Stimulated activated CD4-positive, alpha-beta T cell treated with anti-CD3 and anti-CD28 coated beads, Interleukin-15, amount 100 ng/mL, for 48 hours (primary cell): ENCODE results near the gene TTC32.

Experiments
- DNase-seq, 2 donors: peaks; one replicate each; pipeline ENCODE4 v3.0.0-alpha.2; 2020; ENCODE audit warnings: low read depth in 2 of 2

The TTC32 gene

DNA sequence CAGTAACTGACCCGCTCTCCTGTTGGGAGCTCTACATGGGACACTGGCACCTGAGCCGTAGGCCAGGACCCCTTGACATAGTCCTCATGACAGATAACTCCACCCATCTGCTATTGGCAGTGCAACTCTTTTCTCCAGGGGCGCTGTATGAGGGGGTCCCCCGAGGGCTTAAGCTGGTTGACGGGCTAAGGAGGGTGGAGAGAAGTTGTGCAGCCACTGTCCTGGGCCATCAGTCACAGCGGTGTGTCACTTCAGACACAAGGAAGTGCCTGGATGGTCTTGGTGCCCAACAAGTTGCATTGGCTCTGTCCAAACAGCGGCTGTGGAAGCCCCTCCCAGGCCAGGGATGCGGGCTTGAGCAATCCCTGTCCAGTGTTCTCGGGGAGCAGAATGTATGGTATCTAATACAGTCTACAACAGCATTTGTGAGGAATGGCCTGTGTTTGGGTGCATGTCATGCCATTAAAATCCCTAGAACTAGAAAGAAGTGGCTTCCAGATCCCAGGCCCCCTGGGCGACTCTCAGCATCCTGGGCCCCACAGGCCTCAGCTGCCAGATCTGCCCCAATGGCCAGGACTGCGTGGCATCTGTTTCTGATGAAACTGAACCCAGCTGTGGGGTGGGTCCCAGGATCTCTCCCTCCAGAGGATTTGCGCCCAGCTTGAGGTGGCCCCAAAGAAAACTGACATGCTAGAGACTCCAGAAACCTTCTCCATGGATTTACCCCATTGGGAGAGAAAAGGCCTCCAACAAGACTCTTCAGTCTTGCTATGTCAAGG lies 23.3 kb downstream of the TTC32 start:
- no peak for DNase-seq

DNA sequence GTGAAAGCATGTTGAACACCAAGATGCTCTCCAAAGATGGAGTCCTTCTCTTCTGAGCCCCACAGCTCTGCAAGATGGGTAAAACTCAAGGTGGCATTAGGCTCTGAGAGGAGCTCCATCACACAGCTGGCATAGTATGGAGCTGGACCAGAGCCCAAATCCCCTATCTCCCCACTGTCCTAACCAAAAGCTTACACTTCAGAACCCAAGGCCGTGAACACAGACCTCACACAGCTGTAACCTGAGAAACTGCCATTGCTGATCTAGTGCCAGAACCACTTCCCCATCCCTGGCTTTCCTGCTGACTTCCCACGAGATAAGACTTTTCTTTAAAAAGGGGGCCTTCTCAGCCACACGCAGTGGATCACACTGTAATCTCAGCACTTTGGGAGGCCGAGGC lies 25.0 kb downstream of the TTC32 start:
- no peak for DNase-seq

DNA sequence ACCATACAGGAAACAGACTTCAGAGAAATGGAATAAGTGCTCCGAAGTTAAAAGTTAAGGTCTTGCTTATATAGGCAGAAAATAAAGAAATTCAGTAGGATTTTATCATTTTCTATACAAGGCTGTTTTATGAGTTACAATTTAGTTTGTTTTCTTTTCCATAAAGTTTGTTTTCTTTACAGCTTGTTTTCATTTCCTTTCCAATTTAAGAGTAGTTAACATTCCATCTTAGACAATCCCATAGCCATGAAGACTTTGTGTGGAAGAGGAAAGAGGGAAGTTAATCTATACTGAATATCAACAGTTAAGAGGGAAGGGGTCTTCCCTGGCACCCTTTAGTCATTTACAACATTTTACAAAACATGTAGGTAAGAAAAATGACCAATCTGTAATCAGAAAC lies 26.5 kb downstream of the TTC32 start:
- DNase-seq = no peak

DNA sequence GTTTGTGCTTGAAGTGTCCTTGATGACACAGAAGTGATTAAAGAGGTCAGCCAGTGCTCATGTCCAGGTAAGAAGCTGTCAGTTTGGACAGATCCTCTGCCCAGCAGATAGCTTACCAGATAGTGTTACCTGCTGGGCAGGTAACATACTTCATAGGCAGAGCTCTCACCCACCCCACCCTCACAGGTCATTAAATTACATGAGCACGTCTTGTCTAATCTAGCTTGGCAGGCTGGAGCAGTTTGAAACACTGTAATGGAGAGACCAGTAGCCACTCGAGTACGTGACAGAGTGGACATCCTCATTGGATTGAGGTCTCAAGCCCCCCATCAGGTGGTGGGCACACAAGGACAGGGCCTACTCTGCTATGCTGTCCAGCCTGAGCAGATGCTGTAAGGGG lies 27.1 kb downstream of the TTC32 start:
- DNase-seq = no peak

DNA sequence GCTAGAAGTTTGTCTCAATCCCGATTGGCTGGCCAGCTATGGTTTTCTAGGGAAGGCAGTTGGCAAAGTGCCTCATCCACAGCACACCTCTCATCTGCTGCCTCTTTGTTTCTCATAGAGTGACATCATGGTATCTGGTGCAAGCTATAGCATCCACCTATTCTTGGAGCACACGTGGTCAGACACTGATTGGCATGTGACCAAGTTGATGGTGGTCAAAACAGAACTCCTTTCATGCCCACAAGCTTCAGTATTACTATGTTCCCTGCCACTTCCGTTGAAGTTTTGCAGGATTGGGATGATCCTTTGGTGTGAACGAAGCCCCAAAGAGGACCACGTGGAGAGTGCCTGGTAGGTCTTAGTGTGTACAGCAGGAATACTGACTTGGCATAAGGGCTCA lies 28.8 kb downstream of the TTC32 start:
- no peak for DNase-seq

DNA sequence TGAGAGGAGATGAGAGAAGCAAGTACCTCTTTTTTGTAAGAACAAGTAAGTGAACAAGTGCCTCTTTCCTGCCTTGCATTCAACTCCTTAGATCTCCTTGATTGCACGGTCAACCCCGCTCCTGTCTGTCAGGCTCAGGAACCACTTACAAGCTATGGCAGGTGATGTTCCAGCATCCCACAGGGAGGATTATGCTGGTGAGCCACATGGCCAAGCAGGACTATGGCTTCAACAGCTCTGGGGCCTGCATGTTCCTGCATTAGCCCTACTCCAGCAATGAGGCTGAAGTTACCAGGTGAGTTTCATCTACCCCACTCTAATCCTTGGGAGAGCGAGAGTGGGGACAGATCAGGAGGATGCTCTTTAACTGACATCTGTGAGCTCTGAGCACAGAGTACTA lies 29.5 kb downstream of the TTC32 start:
- no peak for DNase-seq

DNA sequence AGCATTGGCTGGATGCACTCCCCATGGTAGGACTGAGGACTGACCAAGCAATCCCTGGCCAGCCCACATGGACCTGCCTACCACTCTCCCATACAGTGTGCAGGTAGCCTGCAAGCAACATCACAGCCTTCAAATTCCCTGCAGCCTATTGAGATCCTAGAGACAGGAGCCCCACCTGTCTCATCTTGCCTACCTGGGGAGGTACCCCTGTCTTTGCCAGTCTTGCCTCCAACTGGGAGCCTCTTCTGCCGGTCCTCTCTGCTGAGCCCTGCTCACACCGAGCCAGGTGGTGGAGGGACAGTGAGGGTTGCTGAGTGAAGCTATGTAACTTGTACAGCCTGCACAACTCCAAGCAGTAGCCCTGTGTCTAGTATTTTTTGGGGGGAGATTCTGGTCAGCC lies 29.9 kb downstream of the TTC32 start:
- DNase-seq = no peak

DNA sequence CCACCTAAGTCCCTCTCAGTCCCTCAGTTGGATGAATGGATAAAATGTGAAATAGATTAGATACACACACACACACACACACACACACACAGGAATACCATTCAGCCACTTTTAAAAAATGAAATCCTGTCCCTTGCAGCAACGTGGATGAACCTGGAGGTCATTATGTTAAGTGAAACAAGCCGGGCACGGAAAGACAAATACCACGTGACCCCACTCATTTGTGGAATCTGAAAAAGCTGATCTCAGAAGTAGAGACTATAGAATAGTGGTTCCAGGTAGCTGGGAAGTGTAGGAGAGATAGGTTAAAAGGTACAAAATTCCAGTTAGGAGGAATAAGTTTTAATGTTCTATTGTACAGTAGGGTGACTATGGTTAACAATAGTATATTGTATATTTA lies 31.0 kb downstream of the TTC32 start:
- no peak for DNase-seq

DNA sequence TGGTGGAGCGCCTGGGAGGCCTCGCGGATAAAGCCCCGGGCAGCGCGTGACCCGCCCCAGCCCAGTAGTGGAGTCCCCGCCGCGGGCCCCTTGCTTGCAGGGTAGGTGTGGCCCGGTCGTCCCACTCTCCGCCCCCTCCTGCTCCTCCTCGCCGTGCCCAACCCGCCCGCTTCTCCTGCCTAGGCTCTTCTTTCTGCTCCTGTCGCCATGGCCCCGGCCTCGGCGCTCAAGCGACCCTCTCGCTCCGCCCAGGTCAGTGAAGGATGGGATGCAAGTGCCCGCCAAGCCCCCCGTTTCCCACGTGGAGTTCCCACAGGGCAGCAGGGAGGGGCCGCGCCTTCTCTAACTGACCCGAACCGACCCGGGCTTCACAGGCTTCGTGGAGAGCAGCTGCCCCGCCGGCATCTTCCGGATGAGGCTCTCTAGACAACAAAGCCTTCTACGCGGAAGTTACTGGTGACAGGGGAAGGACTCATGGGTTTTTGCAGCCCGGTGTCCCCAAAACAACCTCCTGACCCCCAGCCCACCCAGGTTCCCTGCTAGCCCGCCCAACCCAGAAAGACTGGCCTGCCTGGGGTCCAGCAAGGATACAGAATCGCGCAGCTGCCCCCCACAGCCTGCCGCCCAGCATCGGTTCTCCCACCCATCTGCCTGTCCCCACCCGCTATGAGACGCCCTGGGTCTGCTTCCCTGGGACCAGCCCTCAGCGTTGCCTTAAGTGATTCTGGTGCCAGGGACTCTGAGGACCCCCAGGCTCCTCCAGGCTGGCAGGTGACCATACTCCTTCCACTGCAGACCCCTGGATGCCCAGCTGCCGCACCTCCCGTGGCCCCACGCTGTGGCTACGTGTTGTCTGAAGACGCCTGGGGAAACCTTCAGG lies 32.8 kb downstream of the TTC32 start:
- DNase-seq = peak; percentile 19 to 37

DNA sequence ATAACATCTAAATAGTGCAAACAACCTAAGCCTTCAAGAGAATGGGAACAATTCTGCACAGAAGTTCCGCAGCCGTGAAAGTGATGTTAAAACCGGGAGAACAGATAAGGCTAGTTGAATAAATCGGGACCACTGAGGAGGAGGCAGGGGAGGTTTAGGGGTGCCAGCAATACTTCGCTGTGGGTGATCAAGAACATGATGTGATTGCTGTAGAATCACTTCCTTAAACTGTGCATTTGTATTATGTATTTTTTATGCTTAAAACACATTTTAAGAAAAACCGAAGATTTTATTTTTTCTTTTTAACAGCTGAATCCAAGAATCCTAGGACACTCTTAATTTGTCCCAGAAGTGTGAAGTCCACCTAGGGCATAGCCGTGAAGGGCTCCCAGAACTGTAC lies 33.6 kb downstream of the TTC32 start:
- DNase-seq = no peak

DNA sequence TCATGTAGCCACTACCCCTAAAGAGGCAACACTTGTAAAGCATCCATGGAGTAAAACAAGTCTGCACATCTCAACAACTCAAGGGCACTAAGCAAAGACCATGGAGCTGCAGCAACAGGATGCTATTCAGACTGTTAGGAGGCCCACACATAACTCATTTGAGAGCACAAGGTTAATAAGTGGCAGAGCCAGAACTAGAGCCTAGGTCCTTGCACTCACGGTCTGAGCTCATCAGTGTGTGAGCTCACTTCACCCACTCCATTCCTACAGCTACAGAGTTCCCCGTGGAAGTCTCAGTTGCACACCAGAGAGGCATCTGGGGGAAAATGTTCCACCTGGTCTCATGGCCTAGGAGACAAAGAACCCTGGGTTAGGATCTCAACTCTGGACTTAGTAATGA lies 35.0 kb downstream of the TTC32 start:
- no peak for DNase-seq

DNA sequence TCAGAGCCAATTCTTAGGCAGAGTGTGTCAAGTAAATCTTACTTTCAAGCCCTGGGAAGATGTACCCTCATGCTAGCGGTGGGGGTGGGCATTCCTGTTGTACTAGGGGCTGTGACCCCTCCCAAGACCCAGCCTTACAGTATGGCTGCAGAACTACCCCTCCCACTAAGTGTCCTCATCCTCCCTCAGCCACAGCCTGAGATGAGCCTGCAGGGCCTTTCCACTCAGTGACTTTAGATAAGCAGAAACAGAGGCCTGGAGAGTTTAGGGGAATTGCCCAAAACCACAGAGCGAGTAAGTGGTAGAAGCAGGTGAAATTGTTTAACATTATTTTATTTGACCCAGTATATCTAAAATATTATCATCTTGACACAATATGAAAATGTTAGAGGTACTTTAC lies 36.6 kb downstream of the TTC32 start:
- DNase-seq = no peak

DNA sequence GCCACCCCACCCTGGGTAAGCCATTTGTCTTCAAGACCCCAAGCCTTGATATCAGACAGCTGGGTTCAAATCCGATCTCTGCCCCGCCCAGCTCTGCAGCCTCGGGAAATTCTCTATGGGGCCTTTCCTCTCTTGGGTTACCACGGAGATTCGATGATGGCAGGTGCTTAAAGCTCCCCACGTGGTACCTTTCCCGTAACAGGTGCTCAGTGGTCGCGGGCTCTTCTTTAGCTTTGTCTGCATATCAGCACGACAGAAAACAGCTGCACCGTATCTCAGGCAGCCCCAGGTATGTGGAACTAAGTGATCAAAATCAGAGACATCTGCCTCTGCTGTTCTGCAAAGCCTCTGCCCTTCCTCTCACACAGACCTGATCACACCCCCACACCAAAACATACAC lies 37.4 kb downstream of the TTC32 start:
- no peak for DNase-seq

DNA sequence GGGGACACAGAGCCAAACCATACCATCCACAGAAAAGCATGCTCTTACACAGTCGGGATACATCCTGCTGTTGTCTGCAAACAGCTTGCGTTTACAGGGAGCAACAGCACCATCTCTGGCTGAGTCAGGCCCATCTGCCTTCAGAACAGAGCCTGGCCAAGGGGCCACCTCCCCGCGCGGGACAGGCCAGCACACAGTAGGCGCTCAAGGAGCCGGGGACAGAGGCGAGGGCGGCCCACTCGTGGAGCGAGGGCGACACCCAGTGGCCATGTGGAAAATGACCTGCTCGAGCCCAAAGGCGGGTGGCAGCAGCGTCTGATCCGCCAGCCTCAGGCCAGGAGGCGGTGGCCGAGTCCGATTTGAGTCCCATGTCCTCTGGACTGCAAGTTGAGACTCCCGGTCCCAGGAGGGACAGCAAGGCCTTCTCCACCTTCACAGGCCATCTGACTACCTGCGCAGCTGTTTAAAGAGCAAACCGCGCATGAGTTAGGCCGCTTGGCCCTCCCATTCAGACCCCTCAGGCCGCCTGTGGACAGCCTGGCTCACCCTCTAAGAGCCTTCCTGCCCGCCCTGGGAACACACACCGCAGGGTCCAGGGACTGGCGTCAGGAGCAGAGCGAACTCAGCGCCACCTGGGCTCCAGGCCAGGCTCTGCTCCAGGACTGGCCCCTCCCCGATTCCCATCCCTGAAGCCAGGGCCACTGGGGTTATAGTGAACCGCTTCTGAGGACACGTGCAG lies 38.3 kb downstream of the TTC32 start:
- peak; percentile 30 to 42 for DNase-seq

DNA sequence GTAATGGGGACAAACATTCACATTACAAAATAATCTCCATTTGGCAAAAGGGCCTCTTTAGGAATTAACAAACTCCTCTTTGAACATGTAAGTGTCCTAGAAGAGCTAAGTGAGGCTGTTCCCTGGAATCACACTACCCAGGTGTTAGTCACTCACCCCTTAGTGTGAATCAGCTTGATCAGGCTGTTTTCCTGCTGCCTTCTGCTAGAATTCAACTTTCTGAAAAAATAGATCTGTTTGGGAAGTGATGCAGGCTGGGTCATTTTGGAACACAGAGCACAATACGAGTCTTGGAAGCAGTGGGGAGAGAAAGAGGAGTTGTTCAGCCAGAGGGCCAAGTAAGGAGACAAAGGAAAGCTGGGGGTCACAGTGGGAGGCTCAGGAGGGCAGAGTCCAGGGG lies 40.0 kb downstream of the TTC32 start:
- DNase-seq = no peak

DNA sequence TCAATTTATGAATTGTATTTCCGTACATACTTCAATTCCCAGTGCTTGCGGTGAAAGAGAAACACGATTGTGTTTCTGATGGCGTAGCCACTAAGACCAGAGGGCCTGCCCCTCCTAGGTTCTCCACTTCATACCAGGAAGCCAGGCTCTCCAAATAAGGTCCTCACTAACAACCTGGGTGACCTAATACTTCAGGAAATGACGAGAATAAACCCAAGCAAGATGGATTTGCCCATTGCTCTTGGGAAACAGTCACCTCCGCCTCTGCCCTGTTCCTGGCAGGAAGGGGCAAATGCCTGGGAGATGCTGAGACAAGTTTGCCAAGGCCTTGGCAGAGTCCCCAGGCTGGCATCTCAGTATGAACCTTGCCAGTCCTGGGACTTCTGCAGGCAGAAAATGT lies 41.8 kb downstream of the TTC32 start:
- no peak for DNase-seq

DNA sequence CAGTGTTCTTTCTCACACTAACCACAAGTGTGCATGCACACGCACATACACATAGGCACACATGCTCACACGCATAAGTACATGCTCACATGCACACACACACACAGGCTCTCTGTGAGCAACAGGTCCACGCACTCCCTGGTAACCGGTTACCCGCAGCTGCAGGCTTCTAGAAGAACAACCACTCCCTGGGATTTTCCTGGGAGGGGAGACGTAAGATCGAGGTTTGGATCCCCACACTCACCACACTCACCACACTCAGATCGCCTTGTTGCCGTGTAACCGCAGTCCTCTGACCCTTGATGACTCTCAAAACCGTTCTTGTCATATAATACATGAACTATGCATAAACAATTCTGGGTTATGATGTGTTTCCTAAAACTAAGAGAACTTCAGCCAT lies 42.2 kb downstream of the TTC32 start:
- DNase-seq = no peak

DNA sequence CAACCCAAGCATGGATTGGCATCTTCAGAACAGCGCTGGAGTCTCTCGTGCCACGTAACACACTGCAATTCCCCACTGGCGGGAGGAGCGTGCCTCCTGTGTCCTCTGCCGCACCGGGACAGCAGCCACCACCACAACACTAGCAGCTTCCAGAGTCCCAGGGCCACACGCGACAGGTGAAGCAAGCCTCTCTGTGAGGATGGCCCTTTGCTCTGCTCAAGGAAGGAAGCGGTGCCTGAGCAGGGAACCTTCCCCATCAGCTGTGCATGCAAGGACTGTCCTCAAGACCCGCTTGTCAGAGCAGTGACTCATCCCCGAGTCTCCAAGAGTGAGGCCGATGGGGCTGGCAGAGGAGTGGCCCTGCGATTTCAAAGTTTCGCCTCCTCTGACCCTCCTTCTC lies 44.0 kb downstream of the TTC32 start:
- DNase-seq = no peak

DNA sequence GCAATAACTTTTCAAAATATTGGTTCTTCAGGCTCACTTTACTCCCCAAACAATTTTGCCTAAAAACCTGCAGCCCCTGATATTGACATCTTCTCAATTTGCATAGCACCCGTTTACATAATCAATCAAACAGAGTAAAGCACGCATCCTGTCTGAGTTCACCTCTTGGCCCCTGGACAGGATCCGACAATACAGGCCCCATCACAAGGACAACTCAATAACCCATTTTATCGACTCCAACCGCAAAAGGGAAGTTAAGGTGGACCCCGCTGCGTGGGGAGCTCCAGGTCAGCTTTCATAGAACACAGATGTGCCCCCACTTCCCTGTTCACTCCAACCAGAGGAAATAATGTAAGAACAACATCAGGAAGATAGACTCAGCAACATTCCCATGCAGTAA lies 44.7 kb downstream of the TTC32 start:
- DNase-seq = no peak

DNA sequence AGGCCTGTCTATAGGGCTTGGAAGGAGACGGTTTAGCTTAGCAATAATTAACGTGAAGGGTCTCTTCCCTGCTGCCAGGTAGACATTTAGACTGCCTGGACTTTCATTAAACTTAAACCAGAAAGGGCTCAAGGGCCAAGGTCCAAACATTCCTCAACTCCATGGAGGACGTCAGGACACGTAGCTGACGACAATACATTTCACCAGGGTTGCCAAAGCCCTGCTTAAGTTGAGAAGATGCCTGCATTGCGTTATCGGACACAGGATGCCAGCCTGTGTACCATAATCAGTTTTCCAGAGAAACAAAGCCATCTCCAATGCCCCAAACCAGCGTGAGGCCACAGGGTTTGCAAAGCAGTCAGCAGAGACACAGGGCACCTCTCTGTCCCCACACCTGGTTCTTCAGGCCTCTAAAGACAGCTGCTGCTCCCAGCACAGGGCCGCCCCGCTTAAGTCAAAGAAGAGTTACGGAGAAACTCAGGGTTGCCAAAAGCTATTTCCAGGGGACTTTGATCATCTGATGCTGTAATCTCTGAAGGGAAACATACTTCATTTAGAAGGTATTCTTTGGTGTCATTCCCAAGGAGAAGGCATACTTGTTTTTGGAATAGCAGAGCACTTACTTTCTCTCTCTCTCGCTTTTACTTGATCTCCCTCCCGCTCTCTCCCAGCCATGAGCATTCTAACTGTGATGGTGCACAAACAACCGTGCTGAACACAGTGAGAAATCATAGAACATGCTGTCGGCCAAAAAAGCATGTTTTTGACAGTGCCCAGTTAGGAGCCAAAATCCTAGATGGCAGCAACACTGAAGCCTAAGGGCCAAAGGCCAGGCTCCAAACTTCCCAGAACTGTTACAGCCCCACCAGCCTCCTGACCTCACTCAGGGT lies 46.0 kb downstream of the TTC32 start:
- DNase-seq = no peak
